ENCODE results near the gene AGL. TPM values are rescaled to one million over a fixed set of nuclear protein-coding genes. Genes with fewer than 3 reads are reported as not detected.

AGL gene
- total RNA-seq, 1 donor from 2014 or later, result 21.8 TPM

DNA sequence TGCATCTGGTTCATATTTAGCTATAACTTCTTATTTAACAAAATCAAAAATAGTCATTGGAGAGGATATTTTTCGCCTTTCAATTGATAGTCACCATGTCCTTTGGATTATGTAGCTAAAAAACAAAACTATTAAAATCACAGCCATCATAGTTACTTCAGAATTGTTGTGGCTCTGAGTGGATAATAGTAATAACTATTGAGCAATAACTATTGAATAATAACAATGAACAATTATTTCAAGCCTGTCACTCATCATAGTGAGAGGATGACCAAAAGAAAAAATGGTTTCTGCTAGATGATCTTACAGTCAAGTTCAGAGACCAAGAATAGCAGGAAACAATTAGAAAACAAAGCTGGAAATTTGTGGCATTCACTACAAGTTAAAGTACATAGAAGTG is 38.4 kb upstream of the AGL start:
- Mint-ChIP-seq H3K27ac (no peak overlapping the region), H3K36me3 (ENCODE audit: low read depth) (no peaks in the 10 kb centered on the region), H3K4me1 (peaks cover 4% of the 10 kb centered on the region), H3K9me3 (no peaks in the 10 kb centered on the region), H3K27me3 (peaks cover 11% of the 10 kb centered on the region), H3K4me3 (no peak overlapping the region)
- DNase-seq, result no peak
- no peak for TF ChIP-seq CTCF (IDR thresholded peaks at IDR 0.05)
- ChIA-PET CTCF (interaction anchor here (1.0 to 1.1 kb wide), 2 partner anchors 630 to 650 kb away, joined by 3 to 4 read pairs; no protein-coding TSS in a partner anchor), POLR2A (no interaction called here)
- ATAC-seq (ENCODE audit: low read depth), result no peak
- intact Hi-C loops (cut with micrococcal nuclease), result no loop called here

GRCh38 chr1:99814373-99814900 is 35.7 kb upstream of the AGL start:
- Mint-ChIP-seq H3K27ac (no peak overlapping the region), H3K27me3 (peaks cover 5% of the 10 kb centered on the region), H3K4me3 (no peak overlapping the region), H3K4me1 (no peaks in the 10 kb centered on the region), H3K9me3 (no peaks in the 10 kb centered on the region), H3K36me3 (ENCODE audit: low read depth) (no peaks in the 10 kb centered on the region)
- CTCF ChIA-PET, result no interaction called here
- no peak for TF ChIP-seq CTCF (IDR thresholded peaks at IDR 0.05)
- ATAC-seq (ENCODE audit: low read depth) (no peak), DNase-seq (no peak)
- intact Hi-C loops (cut with micrococcal nuclease), result no loop called here
- POLR2A ChIA-PET, result no interaction called here

DNA sequence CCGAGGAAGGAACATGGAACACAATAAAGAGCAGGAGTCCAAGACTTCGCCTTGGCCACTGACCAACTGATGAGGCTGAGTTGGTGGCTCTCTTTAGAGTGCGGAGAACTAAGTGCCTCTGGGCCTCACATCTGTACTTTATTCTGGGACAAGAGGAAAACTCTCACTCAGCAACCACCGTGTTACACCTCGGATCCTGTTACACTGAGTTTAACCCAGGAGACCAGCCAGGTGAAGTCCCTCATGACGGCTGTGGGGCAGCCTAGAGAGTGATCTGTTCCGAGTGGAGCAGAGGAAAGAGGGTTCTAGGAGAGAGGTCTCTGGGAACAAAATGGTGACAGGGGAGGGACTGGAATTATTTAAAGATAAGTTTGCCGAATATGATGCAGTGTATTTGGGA is 33.5 kb upstream of the AGL start:
- intact Hi-C loops (cut with micrococcal nuclease), result no loop called here
- no peak overlapping the region for H3K27ac Mint-ChIP-seq
- CTCF ChIA-PET, result no interaction called here

GRCh38 chr1:99818063-99818699 is 32.0 kb upstream of the AGL start:
- DNase-seq (no peak), ATAC-seq (ENCODE audit: low read depth) (no peak)
- no peak for TF ChIP-seq CTCF (IDR thresholded peaks at IDR 0.05)
- ChIA-PET POLR2A (no interaction called here), CTCF (no interaction called here)
- H3K4me1 Mint-ChIP-seq, result peaks cover 10% of the 10 kb centered on the region
- H3K9me3 Mint-ChIP-seq, result no peaks in the 10 kb centered on the region
- intact Hi-C loops (cut with micrococcal nuclease), result no loop called here
- H3K36me3 Mint-ChIP-seq (ENCODE audit: low read depth), result no peaks in the 10 kb centered on the region
- peaks cover 5% of the 10 kb centered on the region for H3K27me3 Mint-ChIP-seq
- H3K4me3 Mint-ChIP-seq, result no peak overlapping the region
- no peak overlapping the region for H3K27ac Mint-ChIP-seq

More for the DNA sequence above, 33.5 kb upstream of the AGL start:
- Mint-ChIP-seq H3K4me3 (no peak overlapping the region), H3K9me3 (no peaks in the 10 kb centered on the region), H3K4me1 (peaks cover 5% of the 10 kb centered on the region), H3K36me3 (ENCODE audit: low read depth) (no peaks in the 10 kb centered on the region), H3K27me3 (peaks cover 5% of the 10 kb centered on the region)
- no peak for TF ChIP-seq CTCF (IDR thresholded peaks at IDR 0.05)
- no peak for ATAC-seq (ENCODE audit: low read depth)
- POLR2A ChIA-PET, result interaction anchor here (0.7 kb wide), 1 partner anchor 33 kb away, joined by 3 read pairs; no protein-coding TSS in a partner anchor
- no peak for DNase-seq

DNA sequence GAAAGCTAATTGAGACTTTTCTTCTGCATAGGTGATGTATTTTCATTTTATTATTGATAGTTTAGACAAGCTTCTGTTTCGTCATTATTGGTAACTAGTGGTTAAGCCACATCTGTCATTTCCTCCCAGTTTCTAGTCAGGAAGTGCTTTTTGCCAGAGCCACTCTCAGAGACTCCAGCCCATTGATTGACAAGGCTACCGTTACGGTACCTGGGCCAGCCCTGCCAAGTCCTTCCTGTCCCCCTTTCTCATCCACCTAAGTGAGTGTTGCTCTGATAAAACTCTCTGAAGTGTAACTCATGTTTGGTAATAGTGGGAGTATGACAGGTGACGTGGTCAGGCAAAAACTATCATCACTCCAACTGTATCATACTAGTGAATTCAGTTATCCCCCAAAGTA is 29.6 kb upstream of the AGL start:
- POLR2A ChIA-PET, result no interaction called here
- no peaks in the 10 kb centered on the region for H3K36me3 Mint-ChIP-seq (ENCODE audit: low read depth)
- no peak overlapping the region for H3K4me3 Mint-ChIP-seq
- intact Hi-C loops (cut with micrococcal nuclease), result no loop called here
- CTCF ChIA-PET, result no interaction called here
- H3K4me1 Mint-ChIP-seq, result peaks cover 10% of the 10 kb centered on the region
- no peak for DNase-seq
- no peak for ATAC-seq (ENCODE audit: low read depth)
- no peak for TF ChIP-seq CTCF (IDR thresholded peaks at IDR 0.05)
- H3K27me3 Mint-ChIP-seq, result no peaks in the 10 kb centered on the region
- H3K9me3 Mint-ChIP-seq, result no peaks in the 10 kb centered on the region
- H3K27ac Mint-ChIP-seq, result no peak overlapping the region

Data from activated B cell treated with CpG ODN at 0.5 μM for 24 hours (primary cell).